ENCODE measurements around the gene SLC25A21.

DNA sequence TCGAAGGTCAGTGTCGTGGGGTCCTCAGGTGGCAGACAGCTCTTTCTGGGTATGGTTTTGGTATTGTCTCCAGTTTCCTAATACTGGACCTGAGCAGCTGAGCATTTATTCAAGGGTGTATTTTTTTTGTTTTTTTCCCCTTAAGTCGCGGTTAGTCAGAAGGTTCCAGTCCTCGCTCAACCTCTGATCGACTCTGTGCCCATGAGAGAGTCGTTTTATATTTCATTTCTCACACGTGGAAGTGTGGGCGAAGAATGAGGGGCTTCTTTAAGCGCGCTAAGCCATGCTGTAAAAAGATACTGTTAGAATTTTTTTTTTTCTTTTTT is 25.8 kb upstream of the SLC25A21 start:
- peak in 1 of 3 donors; percentile 13 for TF ChIP-seq CTCF (IDR thresholded peaks at IDR 0.05)
- TF ChIP-seq POLR2A (IDR thresholded peaks at IDR 0.05) = no peak
- no peak for TF ChIP-seq EP300 (IDR thresholded peaks at IDR 0.05)

Data from ovary (tissue), 3 donors.